DOHH2 (cell line): ENCODE data around the gene NEURL3.

Experiments used
- EZH2phosphoT487 ChIP-seq: fragments of 200-600 bp; sonication (generic); IDR thresholded peaks from 2 replicates; pipeline ENCODE4 v1.6.1; 2017; ENCODE audit warnings: borderline replicate concordance, mild to moderate bottlenecking, antibody characterized with exemption, low read length, moderate library complexity, mixed read lengths
- TF ChIP-seq, protein P1 (sequence below): fragments of 200-600 bp; sonication (generic); IDR thresholded peaks from one replicate; pipeline ENCODE4 v1.5.1; 2014; ENCODE audit warnings: antibody characterized with exemption, mild to moderate bottlenecking, low read depth, low read length; ENCODE audit not compliant: poor library complexity, severe bottlenecking

DNA sequence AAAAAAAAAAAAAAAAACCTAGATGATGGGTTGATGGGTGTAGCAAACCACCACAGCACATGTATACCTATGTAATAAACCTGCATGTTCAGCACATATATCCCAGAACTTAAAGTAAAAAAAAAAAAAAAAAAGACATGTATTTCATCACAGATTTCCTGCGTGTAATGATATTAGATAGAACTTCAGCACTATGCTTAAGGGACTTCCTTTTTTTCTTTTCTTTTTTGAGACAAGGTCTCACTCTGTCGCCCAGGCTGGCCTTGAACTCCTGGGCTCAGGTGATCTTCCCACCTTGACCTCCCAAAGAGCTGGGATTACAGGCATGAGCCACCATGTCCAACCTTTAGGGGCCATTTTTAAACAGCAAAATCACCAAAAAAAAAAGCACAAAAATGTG lies 42.0 kb downstream of the NEURL3 start:
- TF ChIP-seq, protein P1, sequence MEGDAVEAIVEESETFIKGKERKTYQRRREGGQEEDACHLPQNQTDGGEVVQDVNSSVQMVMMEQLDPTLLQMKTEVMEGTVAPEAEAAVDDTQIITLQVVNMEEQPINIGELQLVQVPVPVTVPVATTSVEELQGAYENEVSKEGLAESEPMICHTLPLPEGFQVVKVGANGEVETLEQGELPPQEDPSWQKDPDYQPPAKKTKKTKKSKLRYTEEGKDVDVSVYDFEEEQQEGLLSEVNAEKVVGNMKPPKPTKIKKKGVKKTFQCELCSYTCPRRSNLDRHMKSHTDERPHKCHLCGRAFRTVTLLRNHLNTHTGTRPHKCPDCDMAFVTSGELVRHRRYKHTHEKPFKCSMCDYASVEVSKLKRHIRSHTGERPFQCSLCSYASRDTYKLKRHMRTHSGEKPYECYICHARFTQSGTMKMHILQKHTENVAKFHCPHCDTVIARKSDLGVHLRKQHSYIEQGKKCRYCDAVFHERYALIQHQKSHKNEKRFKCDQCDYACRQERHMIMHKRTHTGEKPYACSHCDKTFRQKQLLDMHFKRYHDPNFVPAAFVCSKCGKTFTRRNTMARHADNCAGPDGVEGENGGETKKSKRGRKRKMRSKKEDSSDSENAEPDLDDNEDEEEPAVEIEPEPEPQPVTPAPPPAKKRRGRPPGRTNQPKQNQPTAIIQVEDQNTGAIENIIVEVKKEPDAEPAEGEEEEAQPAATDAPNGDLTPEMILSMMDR, result no peak
- no peak for TF ChIP-seq EZH2phosphoT487
